Fibroblast of mammary gland (primary cell): ENCODE data around the gene DMRT2.

Source experiments
- DNase-seq: peaks from one replicate; pipeline ENCODE4 v3.0.0-alpha.2; 2010; ENCODE audit warnings: low read depth
- H3K4me3 ChIP-seq: 2 replicates; pipeline ENCODE4 v1.5.1; 2011; ENCODE audit warnings: low read depth, mild to moderate bottlenecking, low read length, moderate library complexity; ENCODE audit not compliant: control insufficient read depth
- CTCF ChIP-seq: conservative IDR thresholded peaks from 2 replicates; pipeline ENCODE4 v1.5.1; 2011; ENCODE audit warnings: low read depth, low read length, inconsistent platforms; ENCODE audit not compliant: control insufficient read depth, insufficient read depth

The DMRT2 gene

GRCh38 chr9:1009101-1009707, 41.0 kb upstream of the DMRT2 start:
- peak; percentile 87 for TF ChIP-seq CTCF
- peak; percentile 77 for DNase-seq

GRCh38 chr9:1013021-1013420, 37.1 kb upstream of the DMRT2 start:
- no peak for TF ChIP-seq CTCF
- no peak for DNase-seq
- H3K4me3 ChIP-seq = no peak overlapping the region

More at GRCh38 chr9:1009101-1009707, 41.0 kb upstream of the DMRT2 start:
- H3K4me3 ChIP-seq = no peak overlapping the region

GRCh38 chr9:1014225-1014624, 35.9 kb upstream of the DMRT2 start:
- TF ChIP-seq CTCF = no peak
- DNase-seq = no peak
- no peak overlapping the region for H3K4me3 ChIP-seq

- no peak for TF ChIP-seq CTCF
- H3K4me3 ChIP-seq = no peak overlapping the region
- DNase-seq = no peak
Measured at GRCh38 chr9:1014640-1015039, 35.5 kb upstream of the DMRT2 start.

- DNase-seq = peak; percentile 39
- TF ChIP-seq CTCF = peak; percentile 43
- H3K4me3 ChIP-seq = no peak overlapping the region
Measured at GRCh38 chr9:1018121-1018520, 32.0 kb upstream of the DMRT2 start.

GRCh38 chr9:1024112-1024511, 26.0 kb upstream of the DMRT2 start:
- TF ChIP-seq CTCF = no peak
- DNase-seq = no peak
- no peak overlapping the region for H3K4me3 ChIP-seq

- DNase-seq = no peak
- H3K4me3 ChIP-seq = no peak overlapping the region
- no peak for TF ChIP-seq CTCF
Measured at GRCh38 chr9:1025131-1025530, 25.0 kb upstream of the DMRT2 start.
